HepG2 (cell line): ENCODE results near the gene PNMA5. TPM values are rescaled to one million over a fixed set of nuclear protein-coding genes. Genes with fewer than 3 reads are reported as not detected.
"Not testable (repeated sequence)": the region's sequence is repeated elsewhere in the genome, so short reads cannot be mapped to it uniquely, and the experiment has no call there.

Experiments used
- ATAC-seq: fragments of 200-7000 bp; cut with Tn5 transposase; 3 replicates; pipeline ENCODE4 v1.9.1; 2020; ENCODE audit warnings: mild to moderate bottlenecking, moderate library complexity
- BruUV-seq: library from RNA; stranded (reverse); fragments of 400-500 nt; replicated peaks from 2 replicates; lab custom pipeline; 2021; lab: Mats Ljungman, UMichigan
- CTCF ChIA-PET: fragments of 300-600 bp; formaldehyde crosslinking; extraction: SDS; loops from one replicate; lab custom pipeline; 2021; ENCODE audit warnings: low total read pairs, inconsistent platforms, low intra/inter-chr PET ratio; lab: Yijun Ruan, JAX
- POLR2A ChIA-PET: fragments of 350-600 bp; sonication (Branson Sonifier 250); formaldehyde crosslinking; loops from one replicate; lab custom pipeline; 2020; ENCODE audit warnings: antibody characterized with exemption, inconsistent platforms; lab: Yijun Ruan, JAX
- DNase-seq: peaks from one replicate; pipeline ENCODE4 v3.0.0-alpha.2; 2015; ENCODE audit warnings: low spot score
- FAIRE-seq: peaks from 3 replicates; lab custom pipeline; 2011; peaks lifted over from hg19 to GRCh38; lab: Jason Lieb, UNC
- H2AFZ ChIP-seq: one replicate; pipeline ENCODE4 v1.6.1; 2011; ENCODE audit warnings: low read length, inconsistent platforms
- H3K27ac ChIP-seq: fragments of 300-600 bp; 3 replicates; pipeline ENCODE4 v1.8.0; 2011; ENCODE audit warnings: mixed run types, mild to moderate bottlenecking, mixed read lengths, low read length, inconsistent platforms; ENCODE audit not compliant: insufficient read depth; ENCODE audit errors: extremely low read length
- H3K27me3 ChIP-seq, 2 experiments: fragments of 200-600 bp in 1 of 2; 2 replicates in 1 of 2; 3 replicates in 1 of 2; pipeline versions ENCODE4 v1.6.0 to v1.8.0; 2011; ENCODE audit warnings: low read length in 2 of 2, mild to moderate bottlenecking in 2 of 2, moderate library complexity in 2 of 2, inconsistent platforms in 1 of 2; ENCODE audit not compliant: insufficient read depth in 2 of 2, control insufficient read depth in 1 of 2
- H3K36me3 ChIP-seq, 2 experiments: fragments of 200-600 bp in 1 of 2; replicated peaks in 1 of 2; 2 replicates in 1 of 2; 3 replicates in 1 of 2; pipeline versions ENCODE4 v1.5.1 to v1.8.0; 2011; ENCODE audit warnings: low read length in 2 of 2, inconsistent platforms in 1 of 2; ENCODE audit not compliant: insufficient read depth in 2 of 2, control insufficient read depth in 1 of 2
- H3K4me1 ChIP-seq: 2 replicates; pipeline ENCODE4 v1.5.1; 2012; ENCODE audit warnings: low read length, inconsistent platforms; ENCODE audit not compliant: insufficient read depth
- H3K4me2 ChIP-seq: 2 replicates; pipeline ENCODE4 v1.6.0; 2011; ENCODE audit warnings: low read depth, low read length, inconsistent platforms
- H3K4me3 ChIP-seq, 3 experiments: fragments of 200-600 bp in 1 of 3; sonication (generic), shearing (Covaris generic) in 1 of 3; replicated peaks in 1 of 3; 2 replicates each; pipeline ENCODE4 v1.5.1; 2011 to 2016; ENCODE audit warnings: low read length in 3 of 3, inconsistent platforms in 2 of 3, low read depth in 2 of 3, mild to moderate bottlenecking in 2 of 3, control low read depth in 1 of 3, mixed read lengths in 1 of 3; ENCODE audit not compliant: insufficient read depth in 1 of 3
- H3K79me2 ChIP-seq: one replicate; pipeline ENCODE4 v1.6.1; 2011; ENCODE audit warnings: low read length, inconsistent platforms; ENCODE audit not compliant: insufficient read depth
- H3K9ac ChIP-seq: 2 replicates; pipeline ENCODE4 v1.6.0; 2011; ENCODE audit warnings: mild to moderate bottlenecking, low read depth, low read length, inconsistent platforms; ENCODE audit not compliant: insufficient read depth
- H3K9me3 ChIP-seq: 2 replicates; pipeline ENCODE4 v1.5.1; 2012; ENCODE audit warnings: mild to moderate bottlenecking, low read length
- H4K20me1 ChIP-seq: 2 replicates; pipeline ENCODE4 v1.6.0; 2011; ENCODE audit warnings: inconsistent platforms, mild to moderate bottlenecking, low read length, moderate library complexity; ENCODE audit not compliant: insufficient read depth
- ESRRA ChIP-seq: sonication (generic); formaldehyde crosslinking; IDR thresholded peaks from 2 replicates; pipeline ENCODE4 v1.5.1; 2020; ENCODE audit warnings: mild to moderate bottlenecking, low read depth, missing genetic modification reagents
- FOSL2 ChIP-seq: sonication (generic); formaldehyde crosslinking; IDR thresholded peaks from 2 replicates; pipeline ENCODE4 v1.4.0; 2020; ENCODE audit warnings: missing genetic modification reagents
- HDAC1 ChIP-seq: sonication (generic); formaldehyde crosslinking; IDR thresholded peaks from 2 replicates; pipeline ENCODE4 v1.5.1; 2020; ENCODE audit warnings: mild to moderate bottlenecking, missing genetic modification reagents
- HOMEZ ChIP-seq: IDR thresholded peaks from 2 replicates; pipeline ENCODE4 v1.6.1; 2016; ENCODE audit warnings: low read depth
- NAIF1 ChIP-seq: sonication (generic); formaldehyde crosslinking; IDR thresholded peaks from 2 replicates; pipeline ENCODE4 v1.5.0; 2020; ENCODE audit warnings: mild to moderate bottlenecking, missing genetic modification reagents, borderline replicate concordance
- YEATS4 ChIP-seq: sonication (generic); formaldehyde crosslinking; IDR thresholded peaks from 2 replicates; pipeline ENCODE4 v1.4.0; 2020; ENCODE audit warnings: missing genetic modification reagents, borderline replicate concordance
- ZFP36 ChIP-seq: fragments of 150-350 bp; IDR thresholded peaks from 2 replicates; pipeline ENCODE4 v1.6.1; 2018; ENCODE audit warnings: borderline replicate concordance, low read length, low read depth; ENCODE audit not compliant: partially characterized antibody
- ZNF224 ChIP-seq: sonication (generic); formaldehyde crosslinking; IDR thresholded peaks from 2 replicates; pipeline ENCODE4 v1.5.0; 2020; ENCODE audit warnings: mild to moderate bottlenecking, missing genetic modification reagents
- ZNF292 ChIP-seq: sonication (generic); formaldehyde crosslinking; IDR thresholded peaks from 2 replicates; pipeline ENCODE4 v1.8.1; 2022; ENCODE audit warnings: mild to moderate bottlenecking, low read depth, missing genetic modification reagents, borderline replicate concordance
- ZNF576 ChIP-seq: sonication (generic); formaldehyde crosslinking; IDR thresholded peaks from 2 replicates; pipeline ENCODE4 v1.4.0; 2020; ENCODE audit warnings: mild to moderate bottlenecking, missing genetic modification reagents
- WGBS: methylation state at CpG from one replicate; pipeline ENCODE4 v1.1.6; 2017; ENCODE audit warnings: low lambda C conversion rate; 5-methylcytosine and 5-hydroxymethylcytosine counted together
- in situ Hi-C: cut with HindIII; loops from 2 replicates; pipeline ENCODE4 v1.10.0; 2017; ENCODE audit warnings: low pct_unique_long_range_greater_than_20kb; ENCODE audit not compliant: extremely low pct_ligation_motif_present
- intact Hi-C: fragments of 100-400 bp; cut with micrococcal nuclease; formaldehyde crosslinking; loops from one replicate; pipeline ENCODE4 v1.10.0; 2022; ENCODE audit not compliant: unreplicated experiment
- polyA plus RNA-seq, 8 experiments: library from polyadenylated mRNA; depleted of rRNA in 3 of 8; stranded (reverse) in 7 of 8; unstranded in 1 of 8; fragments of >200 nt; fragmentation: Illumina TruSeq in 4 of 8; extraction: Trizol in 4 of 8; gene quantifications; 2 replicates each; pipeline versions ENCODE4 v1.2.1 to v1.2.3, GENCODE V29; 2011 to 2016; ENCODE audit warnings: low read depth in 4 of 8, missing spikeins in 1 of 8, mixed read lengths in 1 of 8; ENCODE audit not compliant: insufficient read depth in 1 of 8
- total RNA-seq, 5 experiments: library from RNA; depleted of rRNA; stranded (reverse); fragments of >200 nt; fragmentation: Illumina TruSeq; extraction: Trizol; gene quantifications; 2 replicates each; pipeline ENCODE4 v1.2.3, GENCODE V29; 2016; ENCODE audit warnings: low read depth in 1 of 5
- TF ChIP-seq, protein P1 (sequence below): sonication (generic); formaldehyde crosslinking; IDR thresholded peaks from 2 replicates; pipeline ENCODE4 v1.5.1; 2020; ENCODE audit warnings: mild to moderate bottlenecking, missing genetic modification reagents
- TF ChIP-seq, protein P2 (sequence below): sonication (generic); formaldehyde crosslinking; IDR thresholded peaks from 2 replicates; pipeline ENCODE4 v1.8.0; 2022; ENCODE audit warnings: missing genetic modification reagents, mild to moderate bottlenecking, moderate library complexity, borderline replicate concordance

The PNMA5 gene
- total and polyA plus RNA-seq, 2 of the 13 experiments (the other 11 are each of a cell fraction or from before 2014, with no cell fraction given): not detected

GRCh38 chrX:153003981-153004380 is 10.1 kb upstream of the PNMA5 start (continued):
- TF ChIP-seq, protein P1, sequence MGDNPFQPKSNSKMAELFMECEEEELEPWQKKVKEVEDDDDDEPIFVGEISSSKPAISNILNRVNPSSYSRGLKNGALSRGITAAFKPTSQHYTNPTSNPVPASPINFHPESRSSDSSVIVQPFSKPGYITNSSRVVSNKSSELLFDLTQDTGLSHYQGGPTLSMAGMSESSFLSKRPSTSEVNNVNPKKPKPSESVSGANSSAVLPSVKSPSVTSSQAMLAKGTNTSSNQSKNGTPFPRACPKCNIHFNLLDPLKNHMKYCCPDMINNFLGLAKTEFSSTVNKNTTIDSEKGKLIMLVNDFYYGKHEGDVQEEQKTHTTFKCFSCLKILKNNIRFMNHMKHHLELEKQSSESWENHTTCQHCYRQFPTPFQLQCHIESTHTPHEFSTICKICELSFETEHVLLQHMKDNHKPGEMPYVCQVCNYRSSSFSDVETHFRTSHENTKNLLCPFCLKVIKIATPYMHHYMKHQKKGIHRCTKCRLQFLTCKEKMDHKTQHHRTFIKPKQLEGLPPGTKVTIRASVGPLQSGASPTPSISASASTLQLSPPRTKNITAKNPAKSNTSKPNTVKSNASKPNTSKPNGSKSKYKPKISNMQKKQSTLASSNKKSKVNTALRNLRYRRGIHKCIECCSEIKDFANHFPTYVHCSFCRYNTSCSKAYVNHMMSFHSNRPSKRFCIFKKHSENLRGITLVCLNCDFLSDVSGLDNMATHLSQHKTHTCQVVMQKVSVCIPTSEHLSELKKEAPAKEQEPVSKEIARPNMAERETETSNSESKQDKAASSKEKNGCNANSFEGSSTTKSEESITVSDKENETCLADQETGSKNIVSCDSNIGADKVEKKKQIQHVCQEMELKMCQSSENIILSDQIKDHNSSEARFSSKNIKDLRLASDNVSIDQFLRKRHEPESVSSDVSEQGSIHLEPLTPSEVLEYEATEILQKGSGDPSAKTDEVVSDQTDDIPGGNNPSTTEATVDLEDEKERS (CRISPR knock-in tag): no peak
- no peak for TF ChIP-seq ZFP36
- TF ChIP-seq ESRRA: no peak
- no peak for TF ChIP-seq FOSL2 (CRISPR knock-in tag)
- TF ChIP-seq YEATS4 (CRISPR knock-in tag): no peak
- TF ChIP-seq HDAC1 (CRISPR knock-in tag): no peak
- no peak for TF ChIP-seq ZNF292
- no peak for TF ChIP-seq ZNF576
- TF ChIP-seq HOMEZ (CRISPR knock-in tag): no peak
- no peak for TF ChIP-seq NAIF1
- TF ChIP-seq ZNF224 (CRISPR knock-in tag): no peak
- TF ChIP-seq, protein P2, sequence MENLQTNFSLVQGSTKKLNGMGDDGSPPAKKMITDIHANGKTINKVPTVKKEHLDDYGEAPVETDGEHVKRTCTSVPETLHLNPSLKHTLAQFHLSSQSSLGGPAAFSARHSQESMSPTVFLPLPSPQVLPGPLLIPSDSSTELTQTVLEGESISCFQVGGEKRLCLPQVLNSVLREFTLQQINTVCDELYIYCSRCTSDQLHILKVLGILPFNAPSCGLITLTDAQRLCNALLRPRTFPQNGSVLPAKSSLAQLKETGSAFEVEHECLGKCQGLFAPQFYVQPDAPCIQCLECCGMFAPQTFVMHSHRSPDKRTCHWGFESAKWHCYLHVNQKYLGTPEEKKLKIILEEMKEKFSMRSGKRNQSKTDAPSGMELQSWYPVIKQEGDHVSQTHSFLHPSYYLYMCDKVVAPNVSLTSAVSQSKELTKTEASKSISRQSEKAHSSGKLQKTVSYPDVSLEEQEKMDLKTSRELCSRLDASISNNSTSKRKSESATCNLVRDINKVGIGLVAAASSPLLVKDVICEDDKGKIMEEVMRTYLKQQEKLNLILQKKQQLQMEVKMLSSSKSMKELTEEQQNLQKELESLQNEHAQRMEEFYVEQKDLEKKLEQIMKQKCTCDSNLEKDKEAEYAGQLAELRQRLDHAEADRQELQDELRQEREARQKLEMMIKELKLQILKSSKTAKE: no peak

DNA sequence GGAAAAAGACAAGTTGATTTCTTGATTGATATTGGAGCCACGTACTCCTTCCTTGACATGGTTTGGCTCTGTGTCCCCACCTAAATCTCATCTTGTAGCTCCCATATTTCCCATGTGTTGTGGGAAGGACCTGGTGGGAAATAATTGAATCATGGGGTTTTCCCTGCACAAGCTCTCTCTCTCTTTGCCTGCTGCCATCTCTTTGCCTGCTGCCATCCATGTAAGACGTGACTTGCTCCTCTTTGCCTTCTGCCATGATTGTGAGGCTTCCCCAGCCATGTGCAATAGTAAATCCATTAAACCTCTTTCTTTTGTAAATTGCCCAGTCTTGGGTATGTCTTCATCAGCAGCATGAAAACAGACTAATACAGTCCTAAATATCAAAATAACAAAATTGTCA is 8.3 kb upstream of the PNMA5 start:
- CTCF ChIA-PET, H3K4me1 ChIP-seq, DNase-seq, H2AFZ ChIP-seq, H3K4me2 ChIP-seq, ATAC-seq, H3K27ac ChIP-seq, H3K79me2 ChIP-seq, intact Hi-C loops, H3K36me3 ChIP-seq, H3K9ac ChIP-seq, FAIRE-seq, BruUV-seq, H3K4me3 ChIP-seq, POLR2A ChIA-PET, H4K20me1 ChIP-seq, in situ Hi-C loops, H3K9me3 ChIP-seq, H3K27me3 ChIP-seq: not testable (repeated sequence)
- WGBS: 0% methylated on average over 1 of the region's 2 CpGs
